DOHH2 (cell line): ENCODE measurements around the gene NUAK2.

Source experiments
- H3F3A ChIP-seq: fragments of 200-600 bp; sonication (generic), shearing (Covaris generic); 2 replicates; pipeline ENCODE4 v1.6.0; 2016; ENCODE audit warnings: antibody characterized with exemption, mild to moderate bottlenecking; ENCODE audit not compliant: control insufficient read depth, insufficient read depth
- H3K27ac ChIP-seq: fragments of 200-600 bp; sonication (generic); 2 replicates; pipeline ENCODE4 v1.5.1; 2014; ENCODE audit warnings: low read depth, mild to moderate bottlenecking, low read length, moderate library complexity
- H3K27me3 ChIP-seq: fragments of 200-600 bp; sonication (generic); 2 replicates; pipeline ENCODE4 v1.6.1; 2014; ENCODE audit warnings: mild to moderate bottlenecking, low read length, mixed read lengths; ENCODE audit not compliant: control insufficient read depth
- H3K36me3 ChIP-seq: fragments of 200-600 bp; sonication (generic); 2 replicates; pipeline ENCODE4 v1.6.1; 2014; ENCODE audit warnings: mild to moderate bottlenecking, low read length, moderate library complexity, mixed read lengths; ENCODE audit not compliant: control insufficient read depth
- H3K4me1 ChIP-seq: fragments of 200-600 bp; sonication (generic); 2 replicates; pipeline ENCODE4 v1.6.1; 2014; ENCODE audit warnings: mild to moderate bottlenecking, low read length, mixed read lengths; ENCODE audit not compliant: control insufficient read depth
- H3K4me2 ChIP-seq: fragments of 200-600 bp; sonication (generic); 2 replicates; pipeline ENCODE4 v1.6.0; 2014; ENCODE audit warnings: mild to moderate bottlenecking, low read length, moderate library complexity
- H3K4me3 ChIP-seq: fragments of 200-600 bp; sonication (generic); 2 replicates; pipeline ENCODE4 v1.5.1; 2014; ENCODE audit warnings: mild to moderate bottlenecking, low read length, mixed read lengths
- H3K79me2 ChIP-seq: fragments of 200-600 bp; sonication (generic); 2 replicates; pipeline ENCODE4 v1.6.1; 2014; ENCODE audit warnings: mild to moderate bottlenecking, low read length, mixed read lengths; ENCODE audit not compliant: control insufficient read depth
- H3K9me2 ChIP-seq: fragments of 200-600 bp; sonication (generic); replicated peaks from 2 replicates; pipeline ENCODE4 v1.6.1; 2014; ENCODE audit warnings: mild to moderate bottlenecking, low read length, mixed read lengths; ENCODE audit not compliant: control insufficient read depth
- H3K9me3 ChIP-seq: fragments of 200-600 bp; sonication (generic); 2 replicates; pipeline ENCODE4 v1.6.1; 2014; ENCODE audit warnings: antibody characterized with exemption, low read length, mixed read lengths; ENCODE audit not compliant: control insufficient read depth, insufficient read depth
- H4K20me1 ChIP-seq: fragments of 200-600 bp; sonication (generic); 2 replicates; pipeline ENCODE4 v1.6.0; 2014; ENCODE audit warnings: low read depth, mild to moderate bottlenecking, antibody characterized with exemption, low read length, moderate library complexity; ENCODE audit not compliant: control insufficient read depth, insufficient read depth
- EZH2phosphoT487 ChIP-seq: fragments of 200-600 bp; sonication (generic); IDR thresholded peaks from 2 replicates; pipeline ENCODE4 v1.6.1; 2017; ENCODE audit warnings: borderline replicate concordance, mild to moderate bottlenecking, antibody characterized with exemption, low read length, moderate library complexity, mixed read lengths
- TF ChIP-seq, protein P1 (sequence below): fragments of 200-600 bp; sonication (generic); IDR thresholded peaks from one replicate; pipeline ENCODE4 v1.5.1; 2014; ENCODE audit warnings: antibody characterized with exemption, mild to moderate bottlenecking, low read depth, low read length; ENCODE audit not compliant: poor library complexity, severe bottlenecking

The NUAK2 gene

DNA sequence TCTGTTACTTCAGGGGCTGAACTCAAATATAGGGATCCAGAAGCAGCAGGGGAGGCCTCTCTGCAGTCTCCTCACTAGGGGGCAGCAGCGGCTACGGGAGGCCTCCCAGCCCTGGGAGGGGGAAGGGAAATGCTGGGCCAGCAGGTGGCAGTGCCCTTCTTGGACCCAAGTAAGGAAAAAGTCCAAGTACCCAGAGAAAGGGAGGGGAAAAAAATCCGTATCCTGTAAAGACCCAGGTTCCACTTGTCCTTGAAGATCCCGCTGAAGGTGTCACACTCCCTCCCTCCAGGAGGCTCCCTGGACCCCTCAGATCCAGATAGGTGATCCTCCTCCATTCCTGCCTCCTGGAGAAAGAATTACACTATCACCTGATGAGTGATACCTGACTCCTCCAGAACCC is 14.1 kb upstream of the NUAK2 start:
- H4K20me1 ChIP-seq: no peaks in the 10 kb centered on the region
- no peak for TF ChIP-seq EZH2phosphoT487
- TF ChIP-seq, protein P1, sequence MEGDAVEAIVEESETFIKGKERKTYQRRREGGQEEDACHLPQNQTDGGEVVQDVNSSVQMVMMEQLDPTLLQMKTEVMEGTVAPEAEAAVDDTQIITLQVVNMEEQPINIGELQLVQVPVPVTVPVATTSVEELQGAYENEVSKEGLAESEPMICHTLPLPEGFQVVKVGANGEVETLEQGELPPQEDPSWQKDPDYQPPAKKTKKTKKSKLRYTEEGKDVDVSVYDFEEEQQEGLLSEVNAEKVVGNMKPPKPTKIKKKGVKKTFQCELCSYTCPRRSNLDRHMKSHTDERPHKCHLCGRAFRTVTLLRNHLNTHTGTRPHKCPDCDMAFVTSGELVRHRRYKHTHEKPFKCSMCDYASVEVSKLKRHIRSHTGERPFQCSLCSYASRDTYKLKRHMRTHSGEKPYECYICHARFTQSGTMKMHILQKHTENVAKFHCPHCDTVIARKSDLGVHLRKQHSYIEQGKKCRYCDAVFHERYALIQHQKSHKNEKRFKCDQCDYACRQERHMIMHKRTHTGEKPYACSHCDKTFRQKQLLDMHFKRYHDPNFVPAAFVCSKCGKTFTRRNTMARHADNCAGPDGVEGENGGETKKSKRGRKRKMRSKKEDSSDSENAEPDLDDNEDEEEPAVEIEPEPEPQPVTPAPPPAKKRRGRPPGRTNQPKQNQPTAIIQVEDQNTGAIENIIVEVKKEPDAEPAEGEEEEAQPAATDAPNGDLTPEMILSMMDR: peak; percentile 99
- no peaks in the 10 kb centered on the region for H3K79me2 ChIP-seq
- H3K27ac ChIP-seq: no peak overlapping the region
- H3K4me2 ChIP-seq: no peak overlapping the region
- no peaks in the 10 kb centered on the region for H3F3A ChIP-seq
- H3K9me2 ChIP-seq: no peaks in the 10 kb centered on the region
- no peaks in the 10 kb centered on the region for H3K36me3 ChIP-seq
- no peaks in the 10 kb centered on the region for H3K9me3 ChIP-seq
- no peak overlapping the region for H3K4me3 ChIP-seq
- H3K27me3 ChIP-seq: peaks cover 28% of the 10 kb centered on the region
- no peaks in the 10 kb centered on the region for H3K4me1 ChIP-seq

DNA sequence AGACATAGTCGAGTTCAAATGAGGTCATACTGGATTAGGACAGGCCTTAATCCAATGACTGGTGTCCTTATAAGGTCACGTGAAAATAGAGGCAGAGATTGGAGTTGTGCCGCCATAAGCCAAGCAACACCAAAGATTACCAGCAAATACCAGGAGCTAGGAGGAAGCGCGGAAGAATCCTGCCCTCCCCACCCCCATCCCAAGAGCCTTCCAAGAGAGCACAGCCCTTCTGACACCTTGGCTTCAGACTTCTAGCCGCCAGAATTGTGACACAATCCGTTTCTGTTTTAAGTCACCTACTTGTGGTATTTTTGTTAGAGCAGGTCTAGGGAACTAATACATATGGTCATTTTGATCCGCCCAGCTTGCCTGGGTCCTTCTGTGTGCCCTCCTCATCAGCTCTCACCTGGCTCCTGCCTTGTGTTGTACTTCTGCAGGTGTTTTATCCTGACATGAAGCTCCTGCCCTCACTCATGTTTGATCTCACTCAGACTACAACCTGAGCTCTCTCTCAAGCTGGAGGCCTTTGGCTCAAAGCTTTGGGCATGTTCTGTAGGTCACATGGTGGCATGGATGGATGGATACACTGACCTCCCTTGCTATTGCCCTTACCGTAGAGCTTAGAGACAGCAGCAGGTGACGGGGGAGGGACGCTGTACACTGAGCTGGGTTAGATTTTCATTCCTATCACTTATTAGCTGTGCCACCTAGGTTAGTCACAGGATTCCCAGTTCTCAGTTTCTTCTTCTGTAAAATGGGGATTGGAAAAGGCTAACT is 10.7 kb upstream of the NUAK2 start:
- H3K4me1 ChIP-seq: no peaks in the 10 kb centered on the region
- no peaks in the 10 kb centered on the region for H3K9me2 ChIP-seq
- no peak overlapping the region for H3K4me2 ChIP-seq
- no peaks in the 10 kb centered on the region for H3K79me2 ChIP-seq
- H4K20me1 ChIP-seq: no peaks in the 10 kb centered on the region
- no peak overlapping the region for H3K27ac ChIP-seq
- H3K9me3 ChIP-seq: no peaks in the 10 kb centered on the region
- no peak overlapping the region for H3K4me3 ChIP-seq
- peaks cover 33% of the 10 kb centered on the region for H3K27me3 ChIP-seq
- no peaks in the 10 kb centered on the region for H3K36me3 ChIP-seq
- TF ChIP-seq, protein P1: no peak
- TF ChIP-seq EZH2phosphoT487: no peak
- H3F3A ChIP-seq: no peaks in the 10 kb centered on the region

DNA sequence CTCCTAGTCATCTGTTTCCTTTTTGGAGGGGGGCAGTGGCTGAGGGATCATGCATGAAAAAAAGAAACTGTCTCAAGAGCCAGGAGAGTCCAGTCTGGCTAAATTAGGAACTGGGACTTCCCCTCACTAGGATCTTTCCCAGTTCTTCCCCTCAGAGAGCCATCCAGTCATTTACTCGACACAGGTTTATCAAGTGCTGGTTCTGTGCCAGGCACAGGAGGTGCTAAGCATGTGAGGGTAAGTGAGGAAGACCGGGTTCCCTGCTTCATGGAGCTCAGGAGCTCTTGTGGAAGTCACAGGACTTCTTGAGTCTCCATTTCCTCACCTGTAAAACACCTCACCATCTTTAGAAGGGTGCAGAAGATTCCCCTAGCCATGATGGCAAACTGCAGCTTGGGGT is 8.6 kb upstream of the NUAK2 start:
- Histone ChIP-seq H3F3A (no peaks in the 10 kb centered on the region), H3K4me1 (peaks cover 6% of the 10 kb centered on the region), H3K36me3 (no peaks in the 10 kb centered on the region), H3K27me3 (peaks cover 39% of the 10 kb centered on the region), H3K4me2 (no peak overlapping the region), H3K27ac (no peak overlapping the region), H3K79me2 (no peaks in the 10 kb centered on the region), H3K4me3 (no peak overlapping the region), H4K20me1 (no peaks in the 10 kb centered on the region), H3K9me3 (no peaks in the 10 kb centered on the region), H3K9me2 (no peaks in the 10 kb centered on the region)
- TF ChIP-seq EZH2phosphoT487: no peak
- TF ChIP-seq, protein P1: no peak
